Cerebellar cortex (tissue), 1 donor: Measurements from ENCODE around the gene HGFAC.
"Not testable (repeated sequence)": the region's sequence is repeated elsewhere in the genome, so short reads cannot be mapped to it uniquely, and the experiment has no call there.

Experiments used
- DNase-seq: peaks from one replicate; pipeline ENCODE4 v3.0.0-alpha.2; 2015; ENCODE audit warnings: low spot score

Gene HGFAC

GRCh38 chr4:3442959-3443749 lies 1.4 kb downstream of the HGFAC start:
- DNase-seq: peak; percentile 29

GRCh38 chr4:3443750-3444309 lies 2.1 kb downstream of the HGFAC start:
- DNase-seq: no peak

GRCh38 chr4:3444351-3445110 lies 2.8 kb downstream of the HGFAC start:
- DNase-seq: no peak

GRCh38 chr4:3445111-3445820 lies 3.5 kb downstream of the HGFAC start:
- DNase-seq: no peak

GRCh38 chr4:3445829-3446545 lies 4.2 kb downstream of the HGFAC start:
- DNase-seq: no peak

GRCh38 chr4:3446631-3447320 lies 5.0 kb downstream of the HGFAC start:
- no peak for DNase-seq

- no peak for DNase-seq
These were observed 5.9 kb downstream of the HGFAC start for GRCh38 chr4:3447431-3448395.

GRCh38 chr4:3449047-3449573 lies 7.3 kb downstream of the HGFAC start:
- no peak for DNase-seq

GRCh38 chr4:3449574-3450534 lies 8.1 kb downstream of the HGFAC start:
- no peak for DNase-seq

GRCh38 chr4:3450643-3451042 lies 8.9 kb downstream of the HGFAC start:
- DNase-seq: no peak

- DNase-seq: no peak
These were observed 10.2 kb downstream of the HGFAC start for GRCh38 chr4:3451956-3452355.

- no peak for DNase-seq
These were observed 10.6 kb downstream of the HGFAC start for GRCh38 chr4:3452376-3452775.

- not testable (repeated sequence) for DNase-seq
These were observed 13.8 kb downstream of the HGFAC start for GRCh38 chr4:3455596-3455995.

- no peak for DNase-seq
These were observed 16.6 kb downstream of the HGFAC start for GRCh38 chr4:3458371-3458770.

GRCh38 chr4:3459156-3459555 lies 17.4 kb downstream of the HGFAC start:
- DNase-seq: peak; percentile 51

- DNase-seq: no peak
These were observed 19.2 kb downstream of the HGFAC start for GRCh38 chr4:3460926-3461325.

GRCh38 chr4:3461515-3462291 lies 19.9 kb downstream of the HGFAC start:
- DNase-seq: peak; percentile 91

GRCh38 chr4:3462321-3462789 lies 20.6 kb downstream of the HGFAC start:
- no peak for DNase-seq
